Naive thymus-derived CD4-positive, alpha-beta T cell (primary cell): ENCODE results near the gene CYLD. TPM values are rescaled to one million over a fixed set of nuclear protein-coding genes. Genes with fewer than 3 reads are reported as not detected.
A peak's percentile ranks its signal among the peaks of the same experiment; 100 is the strongest.

Experiments used
- ATAC-seq: fragments of 150-1000 bp; cut with Tn5 transposase; 2 replicates; pipeline ENCODE4 v1.10.0; 2021; ENCODE audit warnings: mild to moderate bottlenecking, moderate library complexity
- CTCF ChIA-PET: fragments of 350-600 bp; sonication (Branson Sonifier 250); formaldehyde crosslinking; loops from one replicate; lab custom pipeline; 2021; ENCODE audit warnings: antibody characterized with exemption; lab: Charles Lee
- POLR2A ChIA-PET: fragments of 350-600 bp; sonication (Branson Sonifier 250); formaldehyde crosslinking; loops from one replicate; lab custom pipeline; 2021; ENCODE audit warnings: antibody characterized with exemption, inconsistent platforms; lab: Charles Lee
- DNase-seq, 9 donors: peaks; one replicate each; pipeline versions ENCODE4 v3.0.0 to v3.0.0-alpha.2; 2020 to 2022; ENCODE audit warnings: mixed read lengths in 1 of 9
- H3K27ac ChIP-seq: one replicate; pipeline ENCODE4 v1.7.0; 2013; ENCODE audit warnings: mild to moderate bottlenecking, low read depth, low read length, moderate library complexity
- H3K27me3 ChIP-seq, 2 donors: one replicate each; pipeline ENCODE4 v1.7.0; 2013; ENCODE audit warnings: low read length in 2 of 2, mild to moderate bottlenecking in 2 of 2, moderate library complexity in 2 of 2; ENCODE audit not compliant: control insufficient read depth in 2 of 2, insufficient read depth in 2 of 2
- H3K36me3 ChIP-seq, 3 experiments: 1 replicate in 2 of 3; 2 replicates in 1 of 3; pipeline ENCODE4 v1.7.0; 2013; ENCODE audit warnings: low read length in 3 of 3, mild to moderate bottlenecking in 3 of 3, moderate library complexity in 1 of 3; ENCODE audit not compliant: insufficient read depth in 3 of 3, control insufficient read depth in 2 of 3
- H3K4me1 ChIP-seq, 2 donors: one replicate each; pipeline ENCODE4 v1.7.0; 2013; ENCODE audit warnings: low read length in 2 of 2, mild to moderate bottlenecking in 2 of 2, moderate library complexity in 1 of 2; ENCODE audit not compliant: control insufficient read depth in 2 of 2, insufficient read depth in 2 of 2
- H3K4me3 ChIP-seq: 2 replicates; pipeline ENCODE4 v1.7.0; 2013; ENCODE audit warnings: mild to moderate bottlenecking, low read length
- H3K9me3 ChIP-seq, 3 experiments: 1 replicate in 2 of 3; 2 replicates in 1 of 3; pipeline ENCODE4 v1.7.0; 2013; ENCODE audit warnings: low read length in 3 of 3; ENCODE audit not compliant: control insufficient read depth in 2 of 3
- H3K27ac Mint-ChIP-seq, 9 donors: one replicate each; pipeline ENCODE4 v1.8.0; 2020 to 2022; ENCODE audit warnings: mixed read lengths in 9 of 9, mild to moderate bottlenecking in 8 of 9, moderate library complexity in 5 of 9, inconsistent platforms in 2 of 9
- H3K27me3 Mint-ChIP-seq, 5 donors: one replicate each; pipeline ENCODE4 v1.8.0; 2021 to 2022; ENCODE audit warnings: mixed read lengths in 5 of 5, mild to moderate bottlenecking in 1 of 5
- H3K36me3 Mint-ChIP-seq, 5 donors: one replicate each; pipeline ENCODE4 v1.8.0; 2020 to 2022; ENCODE audit warnings: mixed read lengths in 5 of 5, mild to moderate bottlenecking in 3 of 5, inconsistent platforms in 1 of 5
- H3K4me1 Mint-ChIP-seq, 7 donors: one replicate each; pipeline ENCODE4 v1.8.0; 2020 to 2022; ENCODE audit warnings: mixed read lengths in 7 of 7, mild to moderate bottlenecking in 3 of 7, inconsistent platforms in 1 of 7
- H3K4me3 Mint-ChIP-seq, 10 donors: one replicate each; pipeline ENCODE4 v1.8.0; 2020 to 2022; ENCODE audit warnings: mild to moderate bottlenecking in 10 of 10, mixed read lengths in 10 of 10, moderate library complexity in 6 of 10, inconsistent platforms in 2 of 10
- H3K9me3 Mint-ChIP-seq, 11 donors: one replicate each; pipeline ENCODE4 v1.8.0; 2020 to 2022; ENCODE audit warnings: mixed read lengths in 11 of 11, mild to moderate bottlenecking in 4 of 11, inconsistent platforms in 1 of 11, moderate library complexity in 1 of 11
- intact Hi-C, 2 donors: fragments of 100-400 bp; cut with micrococcal nuclease; formaldehyde crosslinking; loops; one replicate each; pipeline ENCODE4 v1.15.1; 2023
- polyA plus RNA-seq, 2 donors: library from polyadenylated mRNA; unstranded; fragments of 300-500 nt; fragmentation: Illumina TruSeq; gene quantifications; one replicate each; pipeline ENCODE4 v1.2.3, GENCODE V29; 2021
- total RNA-seq, 6 experiments: library from RNA in 5 of 6; stranded (reverse) in 5 of 6; gene quantifications; 1 replicate in 5 of 6; 2 replicates in 1 of 6; pipeline ENCODE4 v1.2.3 and lab custom pipeline; 2021 to 2026

CYLD gene
- total and polyA plus RNA-seq, 7 experiments from 2014 or later: 170 to 393 (median 276) TPM

GRCh38 chr16:50801036-50801435 lies 59.1 kb downstream of the CYLD start:
- intact Hi-C loops: loop anchor here in 1 of 2 donors (2.0 to 10.0 kb wide), 2 partner anchors 20 to 946 kb away; partner anchors contain the start of gene ZNF423
- Mint-ChIP-seq H3K4me3 (no peak overlapping the region), H3K27me3 (no peaks in the 10 kb centered on the region), H3K9me3 (peaks cover 0 to 1% (median 0%) of the 10 kb centered on the region in 11 donors), H3K4me1 (peaks cover 4 to 19% (median 10%) of the 10 kb centered on the region in 7 donors), H3K36me3 (peaks cover 4 to 25% (median 16%) of the 10 kb centered on the region in 5 donors), H3K27ac (peak overlapping the region in 6 of 9 donors; percentile 16 to 76 (median 30))
- Histone ChIP-seq H3K4me3 (no peak overlapping the region), H3K4me1 (peaks cover 2 to 4% of the 10 kb centered on the region in 2 donors), H3K9me3 (no peaks in the 10 kb centered on the region), H3K27ac (peak overlapping the region; percentile 45), H3K27me3 (no peaks in the 10 kb centered on the region), H3K36me3 (peaks cover 12 to 44% (median 13%) of the 10 kb centered on the region in 3 experiments)
- no peak for DNase-seq
- POLR2A ChIA-PET: no interaction called here
- CTCF ChIA-PET: no interaction called here
- no peak for ATAC-seq

- Histone ChIP-seq H3K27me3 (no peaks in the 10 kb centered on the region), H3K4me1 (peaks cover 3 to 5% of the 10 kb centered on the region in 2 donors), H3K4me3 (no peak overlapping the region), H3K9me3 (no peaks in the 10 kb centered on the region), H3K36me3 (peaks cover 3 to 34% (median 3%) of the 10 kb centered on the region in 3 experiments), H3K27ac (no peak overlapping the region)
- H3K36me3 Mint-ChIP-seq: peaks cover 1 to 16% (median 9%) of the 10 kb centered on the region in 5 donors
- ChIA-PET CTCF (no interaction called here), POLR2A (interaction anchor here (1.1 kb wide), 1 partner anchor 135 kb away, joined by 3 read pairs; no protein-coding TSS in a partner anchor)
- H3K27me3 Mint-ChIP-seq: no peaks in the 10 kb centered on the region
- H3K9me3 Mint-ChIP-seq: peaks cover 0 to 3% (median 0%) of the 10 kb centered on the region in 11 donors
- H3K4me3 Mint-ChIP-seq: no peak overlapping the region
- DNase-seq: no peak
- no peak for ATAC-seq
- peak overlapping the region in 6 of 9 donors; percentile 16 to 76 (median 39) for H3K27ac Mint-ChIP-seq
- intact Hi-C loops: loop anchor here in 1 of 2 donors (2.0 to 10.0 kb wide), 2 partner anchors 21 to 947 kb away; partner anchors contain the start of gene ZNF423
- H3K4me1 Mint-ChIP-seq: peaks cover 10 to 22% (median 15%) of the 10 kb centered on the region in 7 donors
Measured at GRCh38 chr16:50802000-50802399, 60.1 kb downstream of the CYLD start.

DNA sequence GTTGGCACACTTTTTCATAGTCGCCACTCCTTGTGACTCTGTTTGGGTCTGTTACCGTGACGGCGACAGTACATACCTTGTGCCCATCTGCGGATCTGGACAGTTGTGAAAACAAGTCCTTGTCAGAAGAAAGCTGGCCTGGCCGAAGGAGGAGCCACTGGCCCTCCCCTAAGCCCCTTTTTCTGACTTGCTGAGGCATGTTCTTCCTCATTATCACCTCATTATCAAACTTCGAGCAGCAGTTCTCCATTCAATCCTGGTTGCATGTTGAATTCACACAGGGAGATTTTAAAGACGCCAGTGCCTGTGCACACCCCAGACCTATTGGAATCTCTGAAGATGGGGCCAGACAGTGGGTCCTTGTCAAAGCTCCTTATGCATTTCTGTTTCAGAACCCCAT lies 61.1 kb downstream of the CYLD start:
- intact Hi-C loops: loop anchor here in 1 of 2 donors (10.0 kb wide), 1 partner anchor 948 kb away; the partner anchor contains the start of gene ZNF423
- Mint-ChIP-seq H3K27me3 (no peaks in the 10 kb centered on the region), H3K9me3 (peaks cover 0 to 3% (median 0%) of the 10 kb centered on the region in 11 donors), H3K4me3 (no peak overlapping the region), H3K4me1 (peaks cover 8 to 19% (median 13%) of the 10 kb centered on the region in 7 donors), H3K27ac (peak overlapping the region in 4 of 9 donors; percentile 30 to 78 (median 56)), H3K36me3 (peaks cover 0 to 7% (median 4%) of the 10 kb centered on the region in 5 donors)
- ChIA-PET POLR2A (interaction anchor here (1.1 kb wide), 1 partner anchor 136 kb away, joined by 3 read pairs; no protein-coding TSS in a partner anchor), CTCF (interaction anchor here (0.6 to 1.6 kb wide), 2 partner anchors 136 to 563 kb away, joined by 3 to 7 read pairs; no protein-coding TSS in a partner anchor)
- no peak overlapping the region for H3K4me3 ChIP-seq
- ATAC-seq (no peak), DNase-seq (no peak)
- peaks cover 0 to 25% (median 3%) of the 10 kb centered on the region in 3 experiments for H3K36me3 ChIP-seq
- H3K9me3 ChIP-seq: no peaks in the 10 kb centered on the region
- no peak overlapping the region for H3K27ac ChIP-seq
- H3K4me1 ChIP-seq: peaks cover 3 to 5% of the 10 kb centered on the region in 2 donors
- no peaks in the 10 kb centered on the region for H3K27me3 ChIP-seq

DNA sequence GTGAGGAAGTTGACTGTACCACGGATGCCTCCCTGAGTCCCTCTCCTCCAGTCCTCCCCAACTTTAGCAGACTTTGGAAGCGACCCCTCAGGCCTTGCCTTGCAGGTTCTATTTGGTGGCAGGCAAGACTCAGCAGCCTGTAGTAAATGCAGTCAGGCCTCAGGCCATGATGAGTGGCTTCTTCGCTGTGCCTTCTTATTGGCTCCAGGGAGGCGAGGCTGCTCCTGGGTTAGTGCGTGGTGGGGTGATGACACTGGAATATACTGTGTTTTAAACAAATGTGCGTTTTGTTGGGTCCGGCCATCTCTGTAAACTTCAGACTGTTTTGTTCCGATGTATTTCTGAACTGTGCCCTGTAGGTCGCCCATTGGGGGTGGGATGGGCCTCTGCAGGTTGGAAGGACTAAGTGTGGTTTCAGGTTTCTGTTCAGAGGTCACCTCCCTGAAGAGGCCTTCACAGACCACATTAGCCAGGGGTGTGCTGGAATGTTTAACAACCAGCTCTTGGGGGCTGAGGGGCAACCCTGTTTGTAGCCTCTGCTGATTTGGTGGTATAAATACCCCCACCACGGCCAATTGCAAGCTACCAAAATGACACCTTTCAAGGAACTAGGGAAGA lies 62.5 kb downstream of the CYLD start:
- peaks cover 0 to 1% (median 0%) of the 10 kb centered on the region in 11 donors for H3K9me3 Mint-ChIP-seq
- H3K27ac Mint-ChIP-seq: peak overlapping the region in 5 of 9 donors; percentile 59 to 75 (median 69)
- Histone ChIP-seq H3K36me3 (peaks cover 0 to 13% (median 0%) of the 10 kb centered on the region in 3 experiments), H3K9me3 (no peaks in the 10 kb centered on the region), H3K4me1 (peaks cover 3 to 5% of the 10 kb centered on the region in 2 donors), H3K27me3 (no peaks in the 10 kb centered on the region), H3K27ac (no peak overlapping the region), H3K4me3 (no peak overlapping the region)
- CTCF ChIA-PET: interaction anchor here (1.2 to 3.6 kb wide), 4 partner anchors 15 to 779 kb away, joined by 4 to 37 read pairs (median 21); partner anchors contain the start of gene CNEP1R1
- DNase-seq (no peak), ATAC-seq (no peak)
- peaks cover 8 to 19% (median 13%) of the 10 kb centered on the region in 7 donors for H3K4me1 Mint-ChIP-seq
- intact Hi-C loops: loop anchor here in 1 of 2 donors (10.0 kb wide), 1 partner anchor 950 kb away; the partner anchor contains the start of gene ZNF423
- POLR2A ChIA-PET: interaction anchor here (0.7 kb wide), 1 partner anchor 53 kb away, joined by 3 read pairs; no protein-coding TSS in a partner anchor
- H3K27me3 Mint-ChIP-seq: no peaks in the 10 kb centered on the region
- H3K36me3 Mint-ChIP-seq: peaks cover 0 to under 1% (median 0%) of the 10 kb centered on the region in 5 donors
- H3K4me3 Mint-ChIP-seq: no peak overlapping the region

- Mint-ChIP-seq H3K4me1 (peaks cover 8 to 19% (median 13%) of the 10 kb centered on the region in 7 donors), H3K9me3 (peaks cover 0 to 1% (median 0%) of the 10 kb centered on the region in 11 donors), H3K36me3 (no peaks in the 10 kb centered on the region), H3K27me3 (no peaks in the 10 kb centered on the region), H3K4me3 (peak overlapping the region; percentile 12 to 90 (median 80)), H3K27ac (peak overlapping the region; percentile 15 to 92 (median 81))
- Histone ChIP-seq H3K4me3 (peak overlapping the region; percentile 34), H3K4me1 (peaks cover 3 to 5% of the 10 kb centered on the region in 2 donors), H3K27me3 (no peaks in the 10 kb centered on the region), H3K36me3 (no peaks in the 10 kb centered on the region), H3K9me3 (no peaks in the 10 kb centered on the region), H3K27ac (no peak overlapping the region)
- ChIA-PET POLR2A (interaction anchor here (0.6 to 1.4 kb wide), 9 partner anchors 13 to 782 kb away, joined by 3 to 5 read pairs (median 3); partner anchors contain the start of gene CNEP1R1), CTCF (interaction anchor here (0.6 to 3.6 kb wide), 66 partner anchors 9 to 926 kb away, joined by 3 to 37 read pairs (median 4); partner anchors contain the start of genes ADCY7, CNEP1R1, CYLD and HEATR3)
- peak; percentile 98 for ATAC-seq
- intact Hi-C loops: loop anchor here (1.0 to 10.0 kb wide), 14 partner anchors 59 to 952 kb away; partner anchors contain the start of genes ADCY7 (in 2 of the 2), CNEP1R1 (in 2 of the 2), BRD7 (in 1 of the 2) and NKD1 (in 1 of the 2)
- DNase-seq: peak; percentile 66 to 92 (median 89)
Measured at GRCh38 chr16:50806099-50807062, 64.5 kb downstream of the CYLD start.
